NCI-H146 (cell line): Measurements from ENCODE around the gene OTUD1.
A peak's percentile ranks its signal among the peaks of the same experiment; 100 is the strongest.
"Not testable (repeated sequence)": the region's sequence is repeated elsewhere in the genome, so short reads cannot be mapped to it uniquely, and the experiment has no call there.

Source experiments
- DNase-seq: peaks from one replicate; lab custom pipeline; 2025; lab: John Stamatoyannopoulos, UW

OTUD1 gene, protein sequence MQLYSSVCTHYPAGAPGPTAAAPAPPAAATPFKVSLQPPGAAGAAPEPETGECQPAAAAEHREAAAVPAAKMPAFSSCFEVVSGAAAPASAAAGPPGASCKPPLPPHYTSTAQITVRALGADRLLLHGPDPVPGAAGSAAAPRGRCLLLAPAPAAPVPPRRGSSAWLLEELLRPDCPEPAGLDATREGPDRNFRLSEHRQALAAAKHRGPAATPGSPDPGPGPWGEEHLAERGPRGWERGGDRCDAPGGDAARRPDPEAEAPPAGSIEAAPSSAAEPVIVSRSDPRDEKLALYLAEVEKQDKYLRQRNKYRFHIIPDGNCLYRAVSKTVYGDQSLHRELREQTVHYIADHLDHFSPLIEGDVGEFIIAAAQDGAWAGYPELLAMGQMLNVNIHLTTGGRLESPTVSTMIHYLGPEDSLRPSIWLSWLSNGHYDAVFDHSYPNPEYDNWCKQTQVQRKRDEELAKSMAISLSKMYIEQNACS

GRCh38 chr10:23438547-23439451 is at the start of gene OTUD1:
OTUD1 (plus strand) TSS chr10:23439075; CDS start chr10:23439458, 383 bp downstream.
- peak; percentile 92 for DNase-seq

- DNase-seq, result not testable (repeated sequence)
Observed at GRCh38 chr10:23390408-23390807, 48.5 kb upstream of the OTUD1 start.

DNA sequence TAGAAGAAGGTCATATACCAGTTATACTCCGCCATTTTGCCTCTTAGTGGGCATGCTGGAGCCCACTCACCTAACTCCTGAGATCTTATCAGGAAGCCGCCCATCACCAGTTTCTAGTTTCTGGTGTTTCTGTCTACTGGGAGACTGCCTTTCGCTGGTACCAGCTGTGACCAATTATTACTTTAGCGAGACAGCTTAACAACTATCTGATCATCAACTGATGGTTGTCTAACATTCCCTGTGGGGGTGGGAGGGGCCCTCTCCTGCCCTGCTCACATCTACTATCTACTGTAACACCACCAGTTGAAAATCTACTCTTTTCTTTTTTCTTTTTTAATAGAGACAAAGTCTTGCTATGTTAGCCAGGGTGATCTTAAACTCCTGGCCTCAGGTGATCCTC is 48.1 kb upstream of the OTUD1 start:
- no peak for DNase-seq

GRCh38 chr10:23391821-23392220 is 47.1 kb upstream of the OTUD1 start:
- DNase-seq, result no peak

- no peak for DNase-seq
Observed at GRCh38 chr10:23395017-23395416, 43.9 kb upstream of the OTUD1 start.

DNA sequence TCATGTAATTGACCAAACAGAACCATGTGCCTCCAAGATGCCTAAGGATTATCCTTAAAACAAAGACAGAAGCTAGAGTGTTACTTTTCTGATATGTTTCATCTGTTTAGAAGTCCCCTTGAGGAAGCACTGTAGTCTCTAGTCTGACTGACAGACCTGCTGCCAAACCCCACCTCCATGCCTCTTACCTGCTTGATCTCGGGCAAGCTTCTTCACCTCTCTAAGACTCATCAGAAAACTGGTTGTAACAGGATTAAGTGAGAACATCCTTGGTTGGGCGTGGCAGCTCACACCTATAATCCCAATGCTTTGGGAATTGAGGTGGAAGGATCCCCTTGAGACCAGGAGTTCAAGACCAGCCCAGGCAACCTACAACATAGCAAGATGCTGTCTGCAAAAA is 42.2 kb upstream of the OTUD1 start:
- no peak for DNase-seq

- DNase-seq, result no peak
Observed at GRCh38 chr10:23399701-23400144, 39.2 kb upstream of the OTUD1 start.

DNA sequence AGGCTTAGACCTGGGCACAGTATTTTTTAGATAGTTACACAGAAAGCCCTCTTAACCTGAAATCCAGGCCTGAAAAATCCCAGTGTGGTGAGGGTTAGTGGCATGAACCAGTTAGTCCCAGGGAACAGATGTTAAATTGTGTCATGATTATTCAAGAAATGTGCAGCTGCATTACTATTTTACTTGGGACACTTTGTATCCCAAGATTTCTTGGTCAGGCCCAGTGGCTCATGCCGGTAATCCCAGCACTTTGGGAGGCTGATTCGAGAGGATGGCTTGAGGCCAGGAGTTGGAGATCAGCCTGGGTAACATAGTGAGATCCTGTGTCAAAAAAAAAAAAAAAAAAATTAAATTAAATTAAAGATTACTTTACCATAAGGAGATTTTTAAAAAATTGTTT is 36.0 kb upstream of the OTUD1 start:
- DNase-seq, result no peak

GRCh38 chr10:23403278-23403677 is 35.6 kb upstream of the OTUD1 start:
- DNase-seq, result no peak

- no peak for DNase-seq
Observed at GRCh38 chr10:23403719-23404118, 35.2 kb upstream of the OTUD1 start.

DNA sequence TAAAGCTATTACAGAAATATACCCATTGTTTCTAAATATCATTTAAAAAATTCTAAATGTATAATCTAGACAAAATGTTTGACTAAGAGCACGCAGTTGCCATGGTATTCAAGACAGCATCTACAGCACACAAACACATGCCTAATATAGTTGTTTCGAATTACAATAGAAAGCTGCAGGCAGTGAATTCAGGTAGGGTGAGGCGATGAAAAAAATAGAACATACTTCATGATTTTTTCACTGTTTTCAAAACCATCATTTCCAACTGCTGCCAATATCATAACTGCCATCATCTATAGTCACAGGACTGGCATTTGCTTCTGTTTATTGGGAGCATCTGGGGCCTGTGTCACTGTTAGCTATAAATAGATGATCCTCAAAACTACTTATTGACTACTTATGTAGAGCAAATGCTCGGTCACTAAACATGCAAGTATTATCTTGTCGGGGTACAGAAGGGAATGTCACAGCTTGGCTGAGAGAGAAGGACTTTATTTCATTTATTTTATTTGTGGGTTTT is 34.4 kb upstream of the OTUD1 start:
- DNase-seq, result no peak

- no peak for DNase-seq
Observed at GRCh38 chr10:23405540-23405939, 33.3 kb upstream of the OTUD1 start.

DNA sequence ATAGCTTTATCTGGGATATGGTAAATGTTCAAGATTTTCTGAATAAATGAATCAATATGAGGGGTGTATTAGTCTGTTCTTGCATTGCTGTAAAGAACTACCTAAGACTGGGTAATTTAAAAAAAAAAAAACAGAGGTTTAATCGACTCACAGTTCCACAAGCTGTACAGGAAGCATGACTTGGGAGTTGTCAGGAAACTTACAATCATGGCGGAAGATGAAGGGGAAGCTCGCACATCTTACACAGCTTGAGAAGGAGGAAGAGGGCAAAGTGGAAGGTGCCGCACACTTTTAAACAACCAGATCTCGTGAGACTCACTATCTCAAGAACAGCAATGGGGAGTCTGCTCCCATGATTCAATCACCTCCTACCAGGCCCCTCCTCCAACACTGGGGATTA is 32.5 kb upstream of the OTUD1 start:
- DNase-seq, result no peak

DNA sequence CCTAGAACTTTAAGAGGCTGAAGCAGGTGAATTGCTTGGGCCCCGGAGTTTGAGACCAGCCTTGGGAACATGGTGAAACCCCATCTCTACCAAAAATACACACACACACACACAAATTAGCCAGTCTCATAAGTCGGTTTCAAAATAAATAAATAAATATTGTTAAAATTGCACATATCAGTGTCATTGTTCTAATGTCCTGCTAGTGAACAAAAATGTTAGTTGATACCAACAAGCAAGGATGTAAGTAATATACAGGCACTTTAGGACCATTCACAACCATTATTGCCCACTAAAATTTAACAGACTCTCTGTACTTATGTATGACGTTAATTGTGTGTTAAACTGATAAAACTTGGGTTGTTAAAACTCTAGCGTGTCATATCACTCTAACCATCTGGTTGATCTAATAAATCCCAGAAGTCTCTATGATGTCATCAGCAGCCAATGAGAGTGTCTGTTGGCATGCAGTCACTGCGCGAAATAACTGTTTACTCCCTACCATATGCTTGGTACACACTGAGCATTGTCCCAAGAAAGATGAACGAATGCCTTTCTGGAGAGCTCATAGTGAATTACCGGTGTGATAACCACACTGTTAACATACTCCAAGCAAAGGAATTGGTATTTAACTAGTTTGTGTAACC is 30.4 kb upstream of the OTUD1 start:
- no peak for DNase-seq

GRCh38 chr10:23412223-23412622 is 26.7 kb upstream of the OTUD1 start:
- DNase-seq, result no peak

DNA sequence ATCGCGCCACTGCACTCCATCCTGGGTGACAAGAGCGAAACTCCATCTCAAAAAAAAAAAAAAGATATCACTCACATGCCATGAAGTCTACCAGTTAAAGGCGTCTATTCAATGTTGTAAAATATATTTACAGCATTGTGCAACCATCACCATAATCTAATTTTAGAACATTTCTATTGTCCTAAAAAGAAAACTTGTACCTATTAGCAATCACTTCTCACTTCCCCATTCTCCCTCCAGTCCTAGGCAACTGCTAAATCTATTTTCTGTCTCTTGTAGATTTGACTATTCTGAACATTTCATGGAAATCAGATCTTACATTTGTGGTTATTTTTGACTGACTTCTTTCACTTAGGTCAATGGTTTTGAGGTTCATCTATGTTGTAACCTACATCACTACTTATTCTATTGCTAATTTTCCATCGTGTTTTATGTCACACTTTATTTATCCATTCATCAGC is 25.2 kb upstream of the OTUD1 start:
- no peak for DNase-seq

GRCh38 chr10:23414658-23415057 is 24.2 kb upstream of the OTUD1 start:
- no peak for DNase-seq

GRCh38 chr10:23417254-23417653 is 21.6 kb upstream of the OTUD1 start:
- no peak for DNase-seq

GRCh38 chr10:23418051-23418681 is 20.7 kb upstream of the OTUD1 start:
- DNase-seq, result no peak

DNA sequence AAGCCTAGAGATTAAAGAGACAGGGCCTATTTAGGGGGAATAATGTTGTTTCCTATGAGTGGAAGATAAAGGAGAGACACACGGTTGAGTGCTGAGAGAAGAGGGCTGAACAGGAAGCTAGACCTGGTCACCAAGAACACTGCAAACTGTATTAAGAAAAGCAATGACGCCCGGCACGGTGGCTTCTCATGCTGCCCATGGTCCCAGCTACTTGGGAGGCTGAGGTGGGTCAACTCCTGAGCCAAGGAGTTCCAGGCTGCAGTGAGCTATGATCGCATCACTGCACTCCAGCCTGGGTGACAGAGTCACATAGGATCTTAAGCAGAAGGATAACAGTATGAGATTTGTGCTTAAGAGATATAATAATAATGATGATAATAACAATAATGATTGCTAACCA is 19.7 kb upstream of the OTUD1 start:
- no peak for DNase-seq

DNA sequence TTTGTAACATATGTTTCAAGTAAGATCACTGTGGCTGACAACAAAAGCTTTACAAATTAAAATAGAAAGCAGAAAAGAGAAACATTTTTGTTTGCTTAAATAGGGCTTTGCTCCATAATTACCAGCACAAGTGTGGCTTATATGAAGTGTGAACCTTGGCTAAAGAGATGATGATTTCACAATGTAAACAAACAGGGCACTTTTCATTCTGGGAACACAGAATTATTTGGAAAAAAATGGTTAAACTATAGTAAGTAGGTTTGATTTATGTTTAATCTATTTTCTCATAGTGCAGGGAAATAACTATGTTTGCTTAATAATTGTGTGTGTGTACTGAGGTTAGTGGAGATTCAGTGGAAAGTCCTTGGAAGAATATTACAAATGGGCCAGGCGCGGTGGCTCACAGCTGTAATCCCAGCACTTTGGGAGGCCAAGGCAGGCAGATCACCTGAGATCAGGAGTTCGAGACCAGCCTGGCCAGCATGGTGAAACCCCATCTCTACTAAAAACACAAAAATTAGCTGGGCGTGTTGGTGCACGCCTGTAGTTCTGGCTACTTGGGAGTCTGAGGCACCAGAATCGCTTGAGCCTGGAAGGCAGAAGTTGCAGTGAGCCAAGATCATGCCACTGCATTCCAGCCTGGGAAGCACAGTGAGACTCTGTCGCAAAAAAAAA is 19.1 kb upstream of the OTUD1 start:
- DNase-seq, result no peak
